ENCODE data around the gene HIVEP2.

GRCh38 chr6:142796024-142796423 is 149.0 kb downstream of the HIVEP2 start:
- TF ChIP-seq, protein P1, sequence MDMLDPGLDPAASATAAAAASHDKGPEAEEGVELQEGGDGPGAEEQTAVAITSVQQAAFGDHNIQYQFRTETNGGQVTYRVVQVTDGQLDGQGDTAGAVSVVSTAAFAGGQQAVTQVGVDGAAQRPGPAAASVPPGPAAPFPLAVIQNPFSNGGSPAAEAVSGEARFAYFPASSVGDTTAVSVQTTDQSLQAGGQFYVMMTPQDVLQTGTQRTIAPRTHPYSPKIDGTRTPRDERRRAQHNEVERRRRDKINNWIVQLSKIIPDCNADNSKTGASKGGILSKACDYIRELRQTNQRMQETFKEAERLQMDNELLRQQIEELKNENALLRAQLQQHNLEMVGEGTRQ (IDR thresholded peaks at IDR 0.05; ENCODE audit: low read depth, low read length), result no peak
- TF ChIP-seq, protein P2, sequence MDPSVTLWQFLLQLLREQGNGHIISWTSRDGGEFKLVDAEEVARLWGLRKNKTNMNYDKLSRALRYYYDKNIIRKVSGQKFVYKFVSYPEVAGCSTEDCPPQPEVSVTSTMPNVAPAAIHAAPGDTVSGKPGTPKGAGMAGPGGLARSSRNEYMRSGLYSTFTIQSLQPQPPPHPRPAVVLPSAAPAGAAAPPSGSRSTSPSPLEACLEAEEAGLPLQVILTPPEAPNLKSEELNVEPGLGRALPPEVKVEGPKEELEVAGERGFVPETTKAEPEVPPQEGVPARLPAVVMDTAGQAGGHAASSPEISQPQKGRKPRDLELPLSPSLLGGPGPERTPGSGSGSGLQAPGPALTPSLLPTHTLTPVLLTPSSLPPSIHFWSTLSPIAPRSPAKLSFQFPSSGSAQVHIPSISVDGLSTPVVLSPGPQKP (IDR thresholded peaks at IDR 0.05; ENCODE audit: borderline replicate concordance, low read depth, low read length), result no peak
